ENCODE results near the gene AAMP. TPM values are rescaled to one million over a fixed set of nuclear protein-coding genes. Genes with fewer than 3 reads are reported as not detected.

Gene AAMP
- total RNA-seq, 2 donors from 2014 or later = 89.2 to 97.2 TPM

- H3K27me3 Mint-ChIP-seq (ENCODE audit: insufficient read depth) = no peaks in the 10 kb centered on the region
- no peaks in the 10 kb centered on the region for H3K36me3 ChIP-seq (ENCODE audit: control insufficient read depth, insufficient read depth, low read length)
- no peaks in the 10 kb centered on the region for H3K27me3 ChIP-seq (ENCODE audit: control insufficient read depth, insufficient read depth, low read length, poor library complexity, severe bottlenecking)
- no peak overlapping the region for H3K4me3 ChIP-seq (ENCODE audit: low read length)
- 88 to 90% methylated on average over 7 of the region's 7 CpGs for WGBS, 2 experiments (ENCODE audit: insufficient coverage in 1 of 2, insufficient read length in 1 of 2)
- DNase-seq = no peak
- no peaks in the 10 kb centered on the region for H3K9me3 ChIP-seq (ENCODE audit: control insufficient read depth, low read length)
- peaks cover 56% of the 10 kb centered on the region for H3K4me1 Mint-ChIP-seq
- no peak overlapping the region for H3K9ac ChIP-seq (ENCODE audit: extremely low read depth, low read length, poor library complexity, severe bottlenecking)
- H3K36me3 Mint-ChIP-seq (ENCODE audit: low read depth) = no peaks in the 10 kb centered on the region
- no peak overlapping the region for H3K27ac ChIP-seq (ENCODE audit: low read depth, low read length)
- TF ChIP-seq, protein P1, sequence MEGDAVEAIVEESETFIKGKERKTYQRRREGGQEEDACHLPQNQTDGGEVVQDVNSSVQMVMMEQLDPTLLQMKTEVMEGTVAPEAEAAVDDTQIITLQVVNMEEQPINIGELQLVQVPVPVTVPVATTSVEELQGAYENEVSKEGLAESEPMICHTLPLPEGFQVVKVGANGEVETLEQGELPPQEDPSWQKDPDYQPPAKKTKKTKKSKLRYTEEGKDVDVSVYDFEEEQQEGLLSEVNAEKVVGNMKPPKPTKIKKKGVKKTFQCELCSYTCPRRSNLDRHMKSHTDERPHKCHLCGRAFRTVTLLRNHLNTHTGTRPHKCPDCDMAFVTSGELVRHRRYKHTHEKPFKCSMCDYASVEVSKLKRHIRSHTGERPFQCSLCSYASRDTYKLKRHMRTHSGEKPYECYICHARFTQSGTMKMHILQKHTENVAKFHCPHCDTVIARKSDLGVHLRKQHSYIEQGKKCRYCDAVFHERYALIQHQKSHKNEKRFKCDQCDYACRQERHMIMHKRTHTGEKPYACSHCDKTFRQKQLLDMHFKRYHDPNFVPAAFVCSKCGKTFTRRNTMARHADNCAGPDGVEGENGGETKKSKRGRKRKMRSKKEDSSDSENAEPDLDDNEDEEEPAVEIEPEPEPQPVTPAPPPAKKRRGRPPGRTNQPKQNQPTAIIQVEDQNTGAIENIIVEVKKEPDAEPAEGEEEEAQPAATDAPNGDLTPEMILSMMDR (conservative IDR thresholded peaks at IDR 0.05) = no peak
- peak overlapping the region; percentile 36 for H3K27ac Mint-ChIP-seq
- H3K9me3 Mint-ChIP-seq = no peaks in the 10 kb centered on the region
- H3K4me1 ChIP-seq (ENCODE audit: control insufficient read depth, insufficient read depth, low read length) = peaks cover 17% of the 10 kb centered on the region
- no peak overlapping the region for H3K4me3 Mint-ChIP-seq
Observed at GRCh38 chr2:218295029-218295428, 25.1 kb upstream of the AAMP start.

DNA sequence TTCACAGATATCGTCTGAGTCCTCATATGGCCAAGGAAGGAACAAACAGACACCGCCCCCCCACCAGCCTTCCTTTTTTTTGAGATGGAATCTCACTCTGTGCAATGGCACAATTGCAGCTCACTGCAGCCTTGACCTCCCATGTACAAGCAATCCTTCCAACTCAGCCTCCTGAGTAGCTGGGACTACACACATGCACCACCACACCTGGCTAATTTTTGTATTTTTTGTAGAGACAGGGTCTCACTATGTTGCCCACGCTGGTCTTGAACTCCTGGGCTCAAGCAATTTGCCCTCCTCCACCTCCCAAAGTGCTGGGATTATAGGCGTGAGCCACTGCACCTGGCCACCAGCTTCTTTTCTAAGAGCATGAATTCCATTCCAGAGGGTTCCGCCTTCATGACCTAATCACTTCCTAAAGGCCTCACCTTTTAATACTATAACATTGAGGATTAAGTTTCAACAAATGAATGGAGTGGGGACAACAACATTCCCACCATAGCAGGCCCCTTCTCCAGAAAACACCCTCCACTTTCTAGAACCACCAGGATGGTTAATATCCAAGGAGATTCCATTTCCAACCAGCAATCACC lies 24.6 kb upstream of the AAMP start:
- Mint-ChIP-seq H3K9me3 (no peaks in the 10 kb centered on the region), H3K27ac (peak overlapping the region; percentile 36), H3K36me3 (ENCODE audit: low read depth) (no peaks in the 10 kb centered on the region), H3K4me1 (peaks cover 61% of the 10 kb centered on the region), H3K4me3 (no peak overlapping the region), H3K27me3 (ENCODE audit: insufficient read depth) (no peaks in the 10 kb centered on the region)
- Histone ChIP-seq H3K4me3 (ENCODE audit: low read length) (no peak overlapping the region), H3K27me3 (ENCODE audit: control insufficient read depth, insufficient read depth, low read length, poor library complexity, severe bottlenecking) (no peaks in the 10 kb centered on the region), H3K36me3 (ENCODE audit: control insufficient read depth, insufficient read depth, low read length) (no peaks in the 10 kb centered on the region), H3K4me1 (ENCODE audit: control insufficient read depth, insufficient read depth, low read length) (peaks cover 22% of the 10 kb centered on the region), H3K27ac (ENCODE audit: low read depth, low read length) (no peak overlapping the region), H3K9ac (ENCODE audit: extremely low read depth, low read length, poor library complexity, severe bottlenecking) (no peak overlapping the region), H3K9me3 (ENCODE audit: control insufficient read depth, low read length) (no peaks in the 10 kb centered on the region)
- TF ChIP-seq, protein P1 (conservative IDR thresholded peaks at IDR 0.05) = no peak
- 84 to 97% methylated on average over 5 of the region's 5 CpGs for WGBS, 2 experiments (ENCODE audit: insufficient coverage in 1 of 2, insufficient read length in 1 of 2)
- DNase-seq = no peak

DNA sequence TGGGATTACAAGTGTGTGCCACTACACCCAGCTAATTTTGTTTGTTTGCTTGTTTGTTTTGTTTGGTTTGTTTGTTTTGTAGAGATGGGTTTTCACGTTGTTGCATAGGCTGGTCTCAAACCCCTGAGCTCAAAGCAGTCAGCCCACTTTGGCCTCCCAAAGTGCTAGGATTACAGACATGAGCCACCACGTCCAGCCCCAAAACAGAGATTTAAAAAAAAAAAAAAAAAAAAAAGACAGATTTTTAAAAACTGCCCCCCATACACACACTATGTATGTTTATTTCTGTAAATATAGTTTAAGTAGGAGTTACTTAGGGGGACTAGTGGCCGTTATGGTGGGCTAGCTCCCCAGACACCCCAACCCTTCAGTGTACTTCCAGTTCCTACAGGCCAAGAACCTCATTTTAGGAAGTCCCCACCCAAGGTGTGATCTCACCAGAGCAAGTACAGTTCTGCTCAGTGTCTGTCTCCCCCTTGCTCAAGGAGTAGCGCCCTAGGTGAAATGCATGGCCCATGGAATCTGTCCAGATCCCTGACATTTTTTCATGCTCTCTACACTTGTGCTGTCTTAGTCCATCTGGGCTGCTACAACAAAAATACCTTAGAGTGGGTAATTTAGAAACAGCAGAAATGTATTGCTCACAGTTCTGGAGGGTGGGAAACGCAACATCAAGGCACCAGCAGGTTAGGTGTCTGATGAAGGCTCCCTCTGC lies 23.9 kb upstream of the AAMP start:
- H3K27ac ChIP-seq (ENCODE audit: low read depth, low read length) = no peak overlapping the region
- H3K4me1 Mint-ChIP-seq = peaks cover 66% of the 10 kb centered on the region
- WGBS, 2 experiments (ENCODE audit: insufficient coverage in 1 of 2, insufficient read length in 1 of 2) = 44 to 66% methylated on average over 2 to 3 of the region's 5 CpGs

More for the DNA sequence above, 23.9 kb upstream of the AAMP start:
- no peaks in the 10 kb centered on the region for H3K27me3 Mint-ChIP-seq (ENCODE audit: insufficient read depth)
- TF ChIP-seq, protein P1 (conservative IDR thresholded peaks at IDR 0.05) = no peak
- H3K36me3 ChIP-seq (ENCODE audit: control insufficient read depth, insufficient read depth, low read length) = no peaks in the 10 kb centered on the region
- H3K4me3 ChIP-seq (ENCODE audit: low read length) = no peak overlapping the region
- H3K4me1 ChIP-seq (ENCODE audit: control insufficient read depth, insufficient read depth, low read length) = peaks cover 23% of the 10 kb centered on the region
- no peak overlapping the region for H3K27ac Mint-ChIP-seq
- no peaks in the 10 kb centered on the region for H3K36me3 Mint-ChIP-seq (ENCODE audit: low read depth)
- no peak for DNase-seq
- H3K9me3 ChIP-seq (ENCODE audit: control insufficient read depth, low read length) = no peaks in the 10 kb centered on the region
- H3K27me3 ChIP-seq (ENCODE audit: control insufficient read depth, insufficient read depth, low read length, poor library complexity, severe bottlenecking) = no peaks in the 10 kb centered on the region
- H3K9me3 Mint-ChIP-seq = no peaks in the 10 kb centered on the region
- peak overlapping the region; percentile 67 for H3K4me3 Mint-ChIP-seq
- H3K9ac ChIP-seq (ENCODE audit: extremely low read depth, low read length, poor library complexity, severe bottlenecking) = no peak overlapping the region

Data from endodermal cell (in vitro differentiated cells).